HepG2 (cell line): ENCODE results near the gene ELL. TPM values are rescaled to one million over a fixed set of nuclear protein-coding genes. Genes with fewer than 3 reads are reported as not detected.

Source experiments
- ATAC-seq: fragments of 200-7000 bp; cut with Tn5 transposase; 3 replicates; pipeline ENCODE4 v1.9.1; 2020; ENCODE audit warnings: mild to moderate bottlenecking, moderate library complexity
- BruUV-seq: library from RNA; stranded (reverse); fragments of 400-500 nt; replicated peaks from 2 replicates; lab custom pipeline; 2021; lab: Mats Ljungman, UMichigan
- CTCF ChIA-PET: fragments of 300-600 bp; formaldehyde crosslinking; extraction: SDS; loops from one replicate; lab custom pipeline; 2021; ENCODE audit warnings: low total read pairs, inconsistent platforms, low intra/inter-chr PET ratio; lab: Yijun Ruan, JAX
- POLR2A ChIA-PET: fragments of 350-600 bp; sonication (Branson Sonifier 250); formaldehyde crosslinking; loops from one replicate; lab custom pipeline; 2020; ENCODE audit warnings: antibody characterized with exemption, inconsistent platforms; lab: Yijun Ruan, JAX
- DNase-seq: peaks from one replicate; pipeline ENCODE4 v3.0.0-alpha.2; 2015; ENCODE audit warnings: low spot score
- FAIRE-seq: peaks from 3 replicates; lab custom pipeline; 2011; peaks lifted over from hg19 to GRCh38; lab: Jason Lieb, UNC
- H2AFZ ChIP-seq: one replicate; pipeline ENCODE4 v1.6.1; 2011; ENCODE audit warnings: low read length, inconsistent platforms
- H3K27ac ChIP-seq: fragments of 300-600 bp; 3 replicates; pipeline ENCODE4 v1.8.0; 2011; ENCODE audit warnings: mixed run types, mild to moderate bottlenecking, mixed read lengths, low read length, inconsistent platforms; ENCODE audit not compliant: insufficient read depth; ENCODE audit errors: extremely low read length
- H3K27me3 ChIP-seq, 2 experiments: fragments of 200-600 bp in 1 of 2; 2 replicates in 1 of 2; 3 replicates in 1 of 2; pipeline versions ENCODE4 v1.6.0 to v1.8.0; 2011; ENCODE audit warnings: low read length in 2 of 2, mild to moderate bottlenecking in 2 of 2, moderate library complexity in 2 of 2, inconsistent platforms in 1 of 2; ENCODE audit not compliant: insufficient read depth in 2 of 2, control insufficient read depth in 1 of 2
- H3K36me3 ChIP-seq, 2 experiments: fragments of 200-600 bp in 1 of 2; replicated peaks in 1 of 2; 2 replicates in 1 of 2; 3 replicates in 1 of 2; pipeline versions ENCODE4 v1.5.1 to v1.8.0; 2011; ENCODE audit warnings: low read length in 2 of 2, inconsistent platforms in 1 of 2; ENCODE audit not compliant: insufficient read depth in 2 of 2, control insufficient read depth in 1 of 2
- H3K4me1 ChIP-seq: 2 replicates; pipeline ENCODE4 v1.5.1; 2012; ENCODE audit warnings: low read length, inconsistent platforms; ENCODE audit not compliant: insufficient read depth
- H3K4me2 ChIP-seq: 2 replicates; pipeline ENCODE4 v1.6.0; 2011; ENCODE audit warnings: low read depth, low read length, inconsistent platforms
- H3K4me3 ChIP-seq, 3 experiments: fragments of 200-600 bp in 1 of 3; sonication (generic), shearing (Covaris generic) in 1 of 3; replicated peaks in 1 of 3; 2 replicates each; pipeline ENCODE4 v1.5.1; 2011 to 2016; ENCODE audit warnings: low read length in 3 of 3, inconsistent platforms in 2 of 3, low read depth in 2 of 3, mild to moderate bottlenecking in 2 of 3, control low read depth in 1 of 3, mixed read lengths in 1 of 3; ENCODE audit not compliant: insufficient read depth in 1 of 3
- H3K79me2 ChIP-seq: one replicate; pipeline ENCODE4 v1.6.1; 2011; ENCODE audit warnings: low read length, inconsistent platforms; ENCODE audit not compliant: insufficient read depth
- H3K9ac ChIP-seq: 2 replicates; pipeline ENCODE4 v1.6.0; 2011; ENCODE audit warnings: mild to moderate bottlenecking, low read depth, low read length, inconsistent platforms; ENCODE audit not compliant: insufficient read depth
- H3K9me3 ChIP-seq: 2 replicates; pipeline ENCODE4 v1.5.1; 2012; ENCODE audit warnings: mild to moderate bottlenecking, low read length
- H4K20me1 ChIP-seq: 2 replicates; pipeline ENCODE4 v1.6.0; 2011; ENCODE audit warnings: inconsistent platforms, mild to moderate bottlenecking, low read length, moderate library complexity; ENCODE audit not compliant: insufficient read depth
- NONO ChIP-seq, 2 experiments: fragments of 450-650 bp in 1 of 2; sonication (generic) in 1 of 2; formaldehyde crosslinking in 1 of 2; IDR thresholded peaks in 1 of 2; conservative IDR thresholded peaks in 1 of 2; 2 replicates each; pipeline versions ENCODE4 v1.6.1 to v1.8.0; 2017 to 2022; ENCODE audit warnings: mild to moderate bottlenecking in 1 of 2, missing genetic modification reagents in 1 of 2, moderate library complexity in 1 of 2
- NR2F6 ChIP-seq, 2 experiments: IDR thresholded peaks; 2 replicates each; pipeline ENCODE4 v1.6.1; 2016; ENCODE audit warnings: antibody characterized with exemption in 1 of 2, mild to moderate bottlenecking in 1 of 2
- PCBP2 ChIP-seq: fragments of 200-400 bp; formaldehyde crosslinking; optimal IDR thresholded peaks from 2 replicates; pipeline ENCODE3; 2018; ENCODE audit warnings: low read length, low read depth; ENCODE audit not compliant: poor library complexity, severe bottlenecking
- SALL1 ChIP-seq: sonication (generic); formaldehyde crosslinking; IDR thresholded peaks from 2 replicates; pipeline ENCODE4 v1.8.0; 2022; ENCODE audit warnings: mild to moderate bottlenecking, missing genetic modification reagents
- WGBS: methylation state at CpG from one replicate; pipeline ENCODE4 v1.1.6; 2017; ENCODE audit warnings: low lambda C conversion rate; 5-methylcytosine and 5-hydroxymethylcytosine counted together
- in situ Hi-C: cut with HindIII; loops from 2 replicates; pipeline ENCODE4 v1.10.0; 2017; ENCODE audit warnings: low pct_unique_long_range_greater_than_20kb; ENCODE audit not compliant: extremely low pct_ligation_motif_present
- intact Hi-C: fragments of 100-400 bp; cut with micrococcal nuclease; formaldehyde crosslinking; loops from one replicate; pipeline ENCODE4 v1.10.0; 2022; ENCODE audit not compliant: unreplicated experiment
- polyA plus RNA-seq, 8 experiments: library from polyadenylated mRNA; depleted of rRNA in 3 of 8; stranded (reverse) in 7 of 8; unstranded in 1 of 8; fragments of >200 nt; fragmentation: Illumina TruSeq in 4 of 8; extraction: Trizol in 4 of 8; gene quantifications; 2 replicates each; pipeline versions ENCODE4 v1.2.1 to v1.2.3, GENCODE V29; 2011 to 2016; ENCODE audit warnings: low read depth in 4 of 8, missing spikeins in 1 of 8, mixed read lengths in 1 of 8; ENCODE audit not compliant: insufficient read depth in 1 of 8
- total RNA-seq, 5 experiments: library from RNA; depleted of rRNA; stranded (reverse); fragments of >200 nt; fragmentation: Illumina TruSeq; extraction: Trizol; gene quantifications; 2 replicates each; pipeline ENCODE4 v1.2.3, GENCODE V29; 2016; ENCODE audit warnings: low read depth in 1 of 5
- TF ChIP-seq, protein P1 (sequence below): sonication (generic); formaldehyde crosslinking; IDR thresholded peaks from 2 replicates; pipeline ENCODE4 v1.5.0; 2020; ENCODE audit warnings: mild to moderate bottlenecking, missing genetic modification reagents, borderline replicate concordance
- TF ChIP-seq, protein P2 (sequence below): sonication (generic); formaldehyde crosslinking; IDR thresholded peaks from one replicate; pipeline ENCODE4 v1.5.1; 2020; ENCODE audit warnings: mild to moderate bottlenecking, missing genetic modification reagents; ENCODE audit errors: not compliant biosample characterization

The ELL gene
- total and polyA plus RNA-seq, 2 of the 13 experiments (the other 11 are each of a cell fraction or from before 2014, with no cell fraction given), result 3.7 to 5.4 TPM

DNA sequence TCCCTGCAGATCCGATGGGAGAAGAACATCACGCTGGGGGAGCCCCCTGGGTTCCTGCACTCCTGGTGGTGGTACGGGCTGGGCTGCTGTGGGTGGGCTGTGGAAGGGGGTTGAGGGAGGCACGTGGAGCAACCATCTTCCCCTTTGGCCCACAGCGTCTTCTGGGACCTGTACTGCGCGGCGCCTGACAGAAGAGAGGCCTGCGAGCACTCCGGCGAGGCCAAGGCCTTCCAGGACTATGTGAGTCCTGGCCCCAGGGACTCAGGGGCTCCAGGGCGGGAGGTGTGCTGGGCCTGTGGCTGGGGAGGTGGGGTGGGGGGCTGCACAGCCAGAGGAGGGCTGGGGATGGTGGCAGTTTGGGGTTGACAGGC, 94.1 kb downstream of the ELL start:
- no peak for ATAC-seq
- Histone ChIP-seq H3K4me1 (no peaks in the 10 kb centered on the region), H3K9ac (no peak overlapping the region), H3K79me2 (peaks cover 9% of the 10 kb centered on the region), H2AFZ (no peak overlapping the region), H3K4me3 (no peak overlapping the region), H3K27me3 (no peaks in the 10 kb centered on the region), H4K20me1 (0 out of 2 replicates have a peak, but pooled peaks cover 2% of the 10 kb centered on the region), H3K4me2 (no peak overlapping the region), H3K36me3 (peaks cover 1% of the 10 kb centered on the region in 2 experiments; a peak in 2 of 5 replicates), H3K9me3 (no peaks in the 10 kb centered on the region), H3K27ac (no peak overlapping the region)
- FAIRE-seq, result no peak
- 97% methylated on average over 6 of the region's 12 CpGs for WGBS
- intact Hi-C loops (no loop called here), in situ Hi-C loops (no loop called here)
- POLR2A ChIA-PET, result no interaction called here
- BruUV-seq, result no TSS peak
- CTCF ChIA-PET, result no interaction called here
- no peak for DNase-seq
- no peak for TF ChIP-seq PCBP2
- no peak for TF ChIP-seq NONO (IDR thresholded peaks at IDR 0.05)
- TF ChIP-seq NONO (CRISPR knock-in tag; conservative IDR thresholded peaks at IDR 0.05), result no peak
- TF ChIP-seq NR2F6 (IDR thresholded peaks at IDR 0.05), result no peak
- no peak for TF ChIP-seq NR2F6 (CRISPR knock-in tag; IDR thresholded peaks at IDR 0.05)
- TF ChIP-seq, protein P1, sequence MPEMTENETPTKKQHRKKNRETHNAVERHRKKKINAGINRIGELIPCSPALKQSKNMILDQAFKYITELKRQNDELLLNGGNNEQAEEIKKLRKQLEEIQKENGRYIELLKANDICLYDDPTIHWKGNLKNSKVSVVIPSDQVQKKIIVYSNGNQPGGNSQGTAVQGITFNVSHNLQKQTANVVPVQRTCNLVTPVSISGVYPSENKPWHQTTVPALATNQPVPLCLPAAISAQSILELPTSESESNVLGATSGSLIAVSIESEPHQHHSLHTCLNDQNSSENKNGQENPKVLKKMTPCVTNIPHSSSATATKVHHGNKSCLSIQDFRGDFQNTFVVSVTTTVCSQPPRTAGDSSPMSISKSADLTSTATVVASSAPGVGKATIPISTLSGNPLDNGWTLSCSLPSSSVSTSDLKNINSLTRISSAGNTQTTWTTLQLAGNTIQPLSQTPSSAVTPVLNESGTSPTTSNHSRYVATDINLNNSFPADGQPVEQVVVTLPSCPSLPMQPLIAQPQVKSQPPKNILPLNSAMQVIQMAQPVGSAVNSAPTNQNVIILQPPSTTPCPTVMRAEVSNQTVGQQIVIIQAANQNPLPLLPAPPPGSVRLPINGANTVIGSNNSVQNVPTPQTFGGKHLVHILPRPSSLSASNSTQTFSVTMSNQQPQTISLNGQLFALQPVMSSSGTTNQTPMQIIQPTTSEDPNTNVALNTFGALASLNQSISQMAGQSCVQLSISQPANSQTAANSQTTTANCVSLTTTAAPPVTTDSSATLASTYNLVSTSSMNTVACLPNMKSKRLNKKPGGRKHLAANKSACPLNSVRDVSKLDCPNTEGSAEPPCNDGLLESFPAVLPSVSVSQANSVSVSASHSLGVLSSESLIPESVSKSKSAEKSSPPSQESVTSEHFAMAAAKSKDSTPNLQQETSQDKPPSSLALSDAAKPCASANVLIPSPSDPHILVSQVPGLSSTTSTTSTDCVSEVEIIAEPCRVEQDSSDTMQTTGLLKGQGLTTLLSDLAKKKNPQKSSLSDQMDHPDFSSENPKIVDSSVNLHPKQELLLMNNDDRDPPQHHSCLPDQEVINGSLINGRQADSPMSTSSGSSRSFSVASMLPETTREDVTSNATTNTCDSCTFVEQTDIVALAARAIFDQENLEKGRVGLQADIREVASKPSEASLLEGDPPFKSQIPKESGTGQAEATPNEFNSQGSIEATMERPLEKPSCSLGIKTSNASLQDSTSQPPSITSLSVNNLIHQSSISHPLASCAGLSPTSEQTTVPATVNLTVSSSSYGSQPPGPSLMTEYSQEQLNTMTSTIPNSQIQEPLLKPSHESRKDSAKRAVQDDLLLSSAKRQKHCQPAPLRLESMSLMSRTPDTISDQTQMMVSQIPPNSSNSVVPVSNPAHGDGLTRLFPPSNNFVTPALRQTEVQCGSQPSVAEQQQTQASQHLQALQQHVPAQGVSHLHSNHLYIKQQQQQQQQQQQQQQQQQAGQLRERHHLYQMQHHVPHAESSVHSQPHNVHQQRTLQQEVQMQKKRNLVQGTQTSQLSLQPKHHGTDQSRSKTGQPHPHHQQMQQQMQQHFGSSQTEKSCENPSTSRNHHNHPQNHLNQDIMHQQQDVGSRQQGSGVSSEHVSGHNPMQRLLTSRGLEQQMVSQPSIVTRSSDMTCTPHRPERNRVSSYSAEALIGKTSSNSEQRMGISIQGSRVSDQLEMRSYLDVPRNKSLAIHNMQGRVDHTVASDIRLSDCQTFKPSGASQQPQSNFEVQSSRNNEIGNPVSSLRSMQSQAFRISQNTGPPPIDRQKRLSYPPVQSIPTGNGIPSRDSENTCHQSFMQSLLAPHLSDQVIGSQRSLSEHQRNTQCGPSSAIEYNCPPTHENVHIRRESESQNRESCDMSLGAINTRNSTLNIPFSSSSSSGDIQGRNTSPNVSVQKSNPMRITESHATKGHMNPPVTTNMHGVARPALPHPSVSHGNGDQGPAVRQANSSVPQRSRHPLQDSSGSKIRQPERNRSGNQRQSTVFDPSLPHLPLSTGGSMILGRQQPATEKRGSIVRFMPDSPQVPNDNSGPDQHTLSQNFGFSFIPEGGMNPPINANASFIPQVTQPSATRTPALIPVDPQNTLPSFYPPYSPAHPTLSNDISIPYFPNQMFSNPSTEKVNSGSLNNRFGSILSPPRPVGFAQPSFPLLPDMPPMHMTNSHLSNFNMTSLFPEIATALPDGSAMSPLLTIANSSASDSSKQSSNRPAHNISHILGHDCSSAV (CRISPR knock-in tag), result no peak
- TF ChIP-seq, protein P2, sequence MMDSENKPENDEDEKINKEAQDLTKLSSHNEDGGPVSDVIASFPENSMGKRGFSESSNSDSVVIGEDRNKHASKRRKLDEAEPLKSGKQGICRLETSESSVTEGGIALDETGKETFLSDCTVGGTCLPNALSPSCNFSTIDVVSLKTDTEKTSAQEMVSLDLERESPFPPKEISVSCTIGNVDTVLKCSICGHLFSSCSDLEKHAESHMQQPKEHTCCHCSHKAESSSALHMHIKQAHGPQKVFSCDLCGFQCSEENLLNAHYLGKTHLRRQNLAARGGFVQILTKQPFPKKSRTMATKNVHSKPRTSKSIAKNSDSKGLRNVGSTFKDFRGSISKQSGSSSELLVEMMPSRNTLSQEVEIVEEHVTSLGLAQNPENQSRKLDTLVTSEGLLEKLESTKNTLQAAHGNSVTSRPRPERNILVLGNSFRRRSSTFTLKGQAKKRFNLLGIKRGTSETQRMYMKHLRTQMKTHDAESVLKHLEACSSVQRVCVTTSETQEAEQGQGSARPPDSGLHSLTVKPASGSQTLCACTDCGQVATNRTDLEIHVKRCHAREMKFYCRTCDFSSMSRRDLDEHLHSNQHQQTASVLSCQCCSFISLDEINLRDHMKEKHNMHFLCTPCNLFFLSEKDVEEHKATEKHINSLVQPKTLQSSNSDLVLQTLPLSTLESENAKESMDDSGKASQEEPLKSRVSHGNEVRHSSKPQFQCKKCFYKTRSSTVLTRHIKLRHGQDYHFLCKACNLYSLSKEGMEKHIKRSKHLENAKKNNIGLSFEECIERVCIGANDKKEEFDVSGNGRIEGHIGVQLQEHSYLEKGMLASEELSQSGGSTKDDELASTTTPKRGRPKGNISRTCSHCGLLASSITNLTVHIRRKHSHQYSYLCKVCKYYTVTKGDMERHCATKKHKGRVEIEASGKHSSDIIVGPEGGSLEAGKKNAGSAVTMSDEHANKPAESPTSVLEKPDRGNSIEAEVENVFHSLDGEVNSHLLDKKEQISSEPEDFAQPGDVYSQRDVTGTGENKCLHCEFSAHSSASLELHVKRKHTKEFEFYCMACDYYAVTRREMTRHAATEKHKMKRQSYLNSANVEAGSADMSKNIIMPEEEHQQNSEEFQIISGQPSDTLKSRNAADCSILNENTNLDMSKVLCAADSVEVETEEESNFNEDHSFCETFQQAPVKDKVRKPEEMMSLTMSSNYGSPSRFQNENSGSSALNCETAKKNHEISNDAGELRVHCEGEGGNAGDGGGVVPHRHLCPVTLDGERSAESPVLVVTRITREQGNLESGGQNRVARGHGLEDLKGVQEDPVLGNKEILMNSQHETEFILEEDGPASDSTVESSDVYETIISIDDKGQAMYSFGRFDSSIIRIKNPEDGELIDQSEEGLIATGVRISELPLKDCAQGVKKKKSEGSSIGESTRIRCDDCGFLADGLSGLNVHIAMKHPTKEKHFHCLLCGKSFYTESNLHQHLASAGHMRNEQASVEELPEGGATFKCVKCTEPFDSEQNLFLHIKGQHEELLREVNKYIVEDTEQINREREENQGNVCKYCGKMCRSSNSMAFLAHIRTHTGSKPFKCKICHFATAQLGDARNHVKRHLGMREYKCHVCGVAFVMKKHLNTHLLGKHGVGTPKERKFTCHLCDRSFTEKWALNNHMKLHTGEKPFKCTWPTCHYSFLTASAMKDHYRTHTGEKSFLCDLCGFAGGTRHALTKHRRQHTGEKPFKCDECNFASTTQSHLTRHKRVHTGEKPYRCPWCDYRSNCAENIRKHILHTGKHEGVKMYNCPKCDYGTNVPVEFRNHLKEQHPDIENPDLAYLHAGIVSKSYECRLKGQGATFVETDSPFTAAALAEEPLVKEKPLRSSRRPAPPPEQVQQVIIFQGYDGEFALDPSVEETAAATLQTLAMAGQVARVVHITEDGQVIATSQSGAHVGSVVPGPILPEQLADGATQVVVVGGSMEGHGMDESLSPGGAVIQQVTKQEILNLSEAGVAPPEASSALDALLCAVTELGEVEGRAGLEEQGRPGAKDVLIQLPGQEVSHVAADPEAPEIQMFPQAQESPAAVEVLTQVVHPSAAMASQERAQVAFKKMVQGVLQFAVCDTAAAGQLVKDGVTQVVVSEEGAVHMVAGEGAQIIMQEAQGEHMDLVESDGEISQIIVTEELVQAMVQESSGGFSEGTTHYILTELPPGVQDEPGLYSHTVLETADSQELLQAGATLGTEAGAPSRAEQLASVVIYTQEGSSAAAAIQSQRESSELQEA (CRISPR knock-in tag), result no peak
- TF ChIP-seq SALL1 (CRISPR knock-in tag), result no peak
